ENCODE data around the gene PIKFYVE.
A peak's percentile ranks its signal among the peaks of the same experiment; 100 is the strongest.

PIKFYVE gene

DNA sequence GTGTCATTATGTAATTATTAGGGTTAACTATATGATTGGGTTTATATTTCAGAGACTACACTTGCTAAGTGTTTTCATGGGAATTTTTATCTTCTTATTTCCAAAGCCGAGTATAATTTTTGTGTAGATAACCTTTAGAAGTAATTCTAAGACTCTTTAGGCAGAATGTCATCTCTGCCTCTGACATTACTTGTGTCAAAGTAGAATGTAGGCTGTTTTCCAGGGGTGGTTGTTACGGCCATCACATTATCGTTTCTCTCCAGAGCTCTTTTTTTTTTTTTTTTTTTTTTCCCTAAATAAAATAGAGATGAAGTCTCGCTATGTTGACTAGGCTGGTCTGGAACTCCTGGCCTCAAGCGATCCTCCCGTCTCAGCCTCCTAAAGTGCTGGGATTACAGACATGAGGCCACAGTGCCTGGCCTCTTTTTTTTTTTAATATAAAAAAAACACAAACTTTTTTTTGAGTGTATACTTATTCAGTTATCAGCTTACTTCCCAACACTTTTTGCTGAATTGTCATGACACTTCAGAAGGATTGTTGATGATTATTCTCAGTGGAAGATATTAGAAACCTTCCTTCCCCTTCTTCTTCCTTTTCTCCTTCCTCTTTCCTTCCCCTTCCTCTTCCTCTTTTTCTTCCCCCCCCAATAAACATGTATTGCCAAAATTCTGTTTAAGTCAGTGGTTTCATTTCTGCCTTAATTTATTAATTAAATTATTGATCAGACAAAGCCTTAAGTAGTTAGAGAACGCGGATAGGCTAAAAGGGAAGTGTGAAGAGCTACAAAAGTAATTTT, 2.3 kb downstream of the PIKFYVE start:
- no peak overlapping the region for H2AFZ ChIP-seq (ENCODE audit: low read depth, low read length)
- H3K4me1 ChIP-seq (ENCODE audit: low read length): peaks cover 25% of the 10 kb centered on the region
- H3K4me2 ChIP-seq (ENCODE audit: low read length): 0 out of 2 replicates have a peak overlapping the region, but pooled peaks have one; percentile 90
- H3K4me3 ChIP-seq (ENCODE audit: low read length): no peak overlapping the region
- H3K9ac ChIP-seq (ENCODE audit: low read length): no peak overlapping the region
- peaks cover 7% of the 10 kb centered on the region for H3K36me3 ChIP-seq (replicated peaks; ENCODE audit: low read depth, low read length)
- no peaks in the 10 kb centered on the region for H3K27me3 ChIP-seq (ENCODE audit: low read depth, low read length)
- peaks cover 39% of the 10 kb centered on the region for H3K79me2 ChIP-seq (ENCODE audit: low read length)
- peaks cover 26% of the 10 kb centered on the region for H4K20me1 ChIP-seq (ENCODE audit: insufficient read depth, low read length)
- TF ChIP-seq, protein P1, sequence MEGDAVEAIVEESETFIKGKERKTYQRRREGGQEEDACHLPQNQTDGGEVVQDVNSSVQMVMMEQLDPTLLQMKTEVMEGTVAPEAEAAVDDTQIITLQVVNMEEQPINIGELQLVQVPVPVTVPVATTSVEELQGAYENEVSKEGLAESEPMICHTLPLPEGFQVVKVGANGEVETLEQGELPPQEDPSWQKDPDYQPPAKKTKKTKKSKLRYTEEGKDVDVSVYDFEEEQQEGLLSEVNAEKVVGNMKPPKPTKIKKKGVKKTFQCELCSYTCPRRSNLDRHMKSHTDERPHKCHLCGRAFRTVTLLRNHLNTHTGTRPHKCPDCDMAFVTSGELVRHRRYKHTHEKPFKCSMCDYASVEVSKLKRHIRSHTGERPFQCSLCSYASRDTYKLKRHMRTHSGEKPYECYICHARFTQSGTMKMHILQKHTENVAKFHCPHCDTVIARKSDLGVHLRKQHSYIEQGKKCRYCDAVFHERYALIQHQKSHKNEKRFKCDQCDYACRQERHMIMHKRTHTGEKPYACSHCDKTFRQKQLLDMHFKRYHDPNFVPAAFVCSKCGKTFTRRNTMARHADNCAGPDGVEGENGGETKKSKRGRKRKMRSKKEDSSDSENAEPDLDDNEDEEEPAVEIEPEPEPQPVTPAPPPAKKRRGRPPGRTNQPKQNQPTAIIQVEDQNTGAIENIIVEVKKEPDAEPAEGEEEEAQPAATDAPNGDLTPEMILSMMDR (IDR thresholded peaks at IDR 0.05; ENCODE audit: low read depth, low read length): no peak
- no peak for TF ChIP-seq EZH2phosphoT487 (IDR thresholded peaks at IDR 0.05; ENCODE audit: low read depth)
- no peak overlapping the region for H3K27ac ChIP-seq (ENCODE audit: low read length)
- H3K9me3 ChIP-seq (ENCODE audit: insufficient read depth, low read length): no peaks in the 10 kb centered on the region

DNA sequence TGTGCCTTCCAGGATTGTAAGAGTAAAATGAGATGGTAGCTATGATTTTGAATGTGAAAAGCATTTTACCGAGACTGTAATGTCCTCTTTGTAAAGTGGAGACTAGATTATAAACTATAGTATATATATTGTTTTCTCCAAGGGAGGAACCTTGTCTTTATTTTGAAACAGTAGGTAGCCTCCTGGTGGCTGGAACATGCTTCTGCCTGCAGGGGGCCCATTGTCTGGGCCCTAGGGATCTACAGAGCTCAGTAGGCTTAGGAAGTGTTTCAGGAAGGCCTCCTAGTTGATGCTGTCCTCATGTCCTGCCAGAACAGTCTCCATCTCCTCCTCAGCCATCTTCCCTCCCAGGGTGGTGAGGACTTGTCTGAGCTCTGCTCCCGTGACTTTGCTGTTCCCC, 3.0 kb downstream of the PIKFYVE start:
- Histone ChIP-seq H3K4me3 (ENCODE audit: low read length) (no peak overlapping the region), H3K4me1 (ENCODE audit: low read length) (peaks cover 25% of the 10 kb centered on the region), H3K9me3 (ENCODE audit: insufficient read depth, low read length) (no peaks in the 10 kb centered on the region), H3K36me3 (replicated peaks; ENCODE audit: low read depth, low read length) (peaks cover 14% of the 10 kb centered on the region), H3K27me3 (ENCODE audit: low read depth, low read length) (no peaks in the 10 kb centered on the region), H3K4me2 (ENCODE audit: low read length) (no peak overlapping the region), H3K9ac (ENCODE audit: low read length) (no peak overlapping the region), H3K27ac (ENCODE audit: low read length) (no peak overlapping the region), H4K20me1 (ENCODE audit: insufficient read depth, low read length) (peaks cover 26% of the 10 kb centered on the region), H2AFZ (ENCODE audit: low read depth, low read length) (no peak overlapping the region), H3K79me2 (ENCODE audit: low read length) (peaks cover 39% of the 10 kb centered on the region)
- TF ChIP-seq, protein P1 (IDR thresholded peaks at IDR 0.05; ENCODE audit: low read depth, low read length): no peak
- TF ChIP-seq EZH2phosphoT487 (IDR thresholded peaks at IDR 0.05; ENCODE audit: low read depth): no peak

DNA sequence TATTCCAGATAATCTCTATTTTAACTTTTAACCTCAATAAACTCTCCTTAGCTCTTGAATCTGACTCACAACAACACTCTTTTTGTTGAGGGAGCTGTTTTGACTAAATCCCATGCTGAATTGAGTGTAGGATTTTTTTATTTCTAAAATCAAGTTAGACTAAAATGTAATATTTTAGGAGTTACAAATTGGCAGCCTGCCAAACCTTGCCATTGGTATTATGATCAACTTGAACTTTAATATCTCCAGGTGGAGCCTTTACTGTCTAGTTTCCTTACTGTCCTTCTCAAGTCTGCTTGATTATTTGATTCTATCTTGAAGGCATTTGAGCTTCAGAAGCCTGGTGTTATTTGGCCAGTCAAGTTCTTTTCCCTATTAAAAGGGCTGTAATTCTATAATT, 8.7 kb downstream of the PIKFYVE start:
- Histone ChIP-seq H4K20me1 (ENCODE audit: insufficient read depth, low read length) (peaks cover 7% of the 10 kb centered on the region; the same call in 1 of the 2 replicates), H3K79me2 (ENCODE audit: low read length) (peaks cover 4% of the 10 kb centered on the region), H3K4me2 (ENCODE audit: low read length) (no peak overlapping the region), H3K9ac (ENCODE audit: low read length) (no peak overlapping the region), H3K27ac (ENCODE audit: low read length) (no peak overlapping the region), H3K27me3 (ENCODE audit: low read depth, low read length) (no peaks in the 10 kb centered on the region), H3K4me1 (ENCODE audit: low read length) (no peaks in the 10 kb centered on the region), H2AFZ (ENCODE audit: low read depth, low read length) (no peak overlapping the region), H3K4me3 (ENCODE audit: low read length) (no peak overlapping the region), H3K36me3 (replicated peaks; ENCODE audit: low read depth, low read length) (peaks cover 59% of the 10 kb centered on the region), H3K9me3 (ENCODE audit: insufficient read depth, low read length) (no peaks in the 10 kb centered on the region)
- TF ChIP-seq, protein P1 (IDR thresholded peaks at IDR 0.05; ENCODE audit: low read depth, low read length): no peak
- no peak for TF ChIP-seq EZH2phosphoT487 (IDR thresholded peaks at IDR 0.05; ENCODE audit: low read depth)

DNA sequence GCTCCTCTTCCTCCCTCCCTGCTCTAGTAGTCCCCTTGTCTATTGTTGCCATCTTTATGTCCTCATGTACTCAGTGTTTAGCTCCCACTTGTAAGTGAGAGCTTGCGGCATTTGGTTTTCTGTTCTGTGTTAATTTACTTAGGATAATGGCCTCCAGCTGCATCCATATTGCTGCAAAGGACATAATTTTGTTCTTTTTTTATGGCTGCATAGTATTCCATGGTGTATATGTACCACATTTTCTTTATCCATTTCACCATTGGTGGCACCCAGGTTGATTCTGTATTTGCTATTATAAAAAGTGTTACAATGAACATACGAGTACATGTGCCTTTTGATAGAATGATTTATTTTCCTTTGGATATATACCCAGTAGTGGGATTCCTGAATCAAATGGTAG, 12.5 kb downstream of the PIKFYVE start:
- H2AFZ ChIP-seq (ENCODE audit: low read depth, low read length): no peak overlapping the region
- peaks cover 21% of the 10 kb centered on the region for H4K20me1 ChIP-seq (ENCODE audit: insufficient read depth, low read length)
- TF ChIP-seq, protein P1 (IDR thresholded peaks at IDR 0.05; ENCODE audit: low read depth, low read length): no peak
- no peak for TF ChIP-seq EZH2phosphoT487 (IDR thresholded peaks at IDR 0.05; ENCODE audit: low read depth)

More for the DNA sequence above, 12.5 kb downstream of the PIKFYVE start:
- Histone ChIP-seq H3K9ac (ENCODE audit: low read length) (no peak overlapping the region), H3K27me3 (ENCODE audit: low read depth, low read length) (no peaks in the 10 kb centered on the region), H3K36me3 (replicated peaks; ENCODE audit: low read depth, low read length) (peaks cover 80% of the 10 kb centered on the region), H3K4me1 (ENCODE audit: low read length) (peaks cover 21% of the 10 kb centered on the region), H3K27ac (ENCODE audit: low read length) (no peak overlapping the region), H3K79me2 (ENCODE audit: low read length) (0 out of 2 replicates have a peak, but pooled peaks cover 6% of the 10 kb centered on the region), H3K4me2 (ENCODE audit: low read length) (no peak overlapping the region), H3K9me3 (ENCODE audit: insufficient read depth, low read length) (no peaks in the 10 kb centered on the region), H3K4me3 (ENCODE audit: low read length) (no peak overlapping the region)

Measured in OCI-LY3 (cell line).